Measurements from ENCODE around the gene FADS1.

Gene FADS1

GRCh38 chr11:61762223-61762615 is 54.6 kb downstream of the FADS1 start:
- no peak for DNase-seq (ENCODE audit: low read depth in 2 of 2)

- DNase-seq (ENCODE audit: low read depth in 2 of 2) = no peak
Observed at GRCh38 chr11:61761440-61762222, 55.2 kb downstream of the FADS1 start.

- no peak for DNase-seq (ENCODE audit: low read depth in 2 of 2)
Observed at GRCh38 chr11:61760946-61761345, 55.9 kb downstream of the FADS1 start.

- no peak for DNase-seq (ENCODE audit: low read depth in 2 of 2)
Observed at GRCh38 chr11:61757213-61757862, 59.5 kb downstream of the FADS1 start.

- no peak for DNase-seq (ENCODE audit: low read depth in 2 of 2)
Observed at GRCh38 chr11:61756452-61757212, 60.2 kb downstream of the FADS1 start.

GRCh38 chr11:61756147-61756451 is 60.7 kb downstream of the FADS1 start:
- no peak for DNase-seq (ENCODE audit: low read depth in 2 of 2)

GRCh38 chr11:61754534-61755482 is 62.0 kb downstream of the FADS1 start:
- DNase-seq (ENCODE audit: low read depth in 2 of 2) = no peak

GRCh38 chr11:61753672-61754071 is 63.1 kb downstream of the FADS1 start:
- no peak for DNase-seq (ENCODE audit: low read depth in 2 of 2)

- no peak for DNase-seq (ENCODE audit: low read depth in 2 of 2)
Observed at GRCh38 chr11:61752925-61753521, 63.8 kb downstream of the FADS1 start.

- DNase-seq (ENCODE audit: low read depth in 2 of 2) = peak; percentile 41 to 47
Observed at GRCh38 chr11:61752117-61752924, 64.5 kb downstream of the FADS1 start, which contains the start of gene MYRF. Gene MYRF (plus strand): TSS chr11:61752636. CDS start chr11:61752745, 109 bp downstream.

GRCh38 chr11:61751384-61751783 is 65.4 kb downstream of the FADS1 start:
- no peak for DNase-seq (ENCODE audit: low read depth in 2 of 2)

- DNase-seq (ENCODE audit: low read depth in 2 of 2) = no peak
Observed at GRCh38 chr11:61750631-61751273, 66.1 kb downstream of the FADS1 start.
